SK-N-SH treated with all-trans-retinoic acid at 6 μM for 48 hours (cell line): ENCODE results near the gene VPS37C.

Source experiments
- SNAI2 ChIP-seq: fragments of 250-450 bp; sonication (Bioruptor Pico); IDR thresholded peaks from 2 replicates; pipeline ENCODE4 v1.5.0; 2020; ENCODE audit warnings: mild to moderate bottlenecking, moderate library complexity
- TCF4 ChIP-seq: fragments of 250-450 bp; sonication (Bioruptor Pico); IDR thresholded peaks from 2 replicates; pipeline ENCODE4 v1.8.0; 2021; ENCODE audit warnings: mild to moderate bottlenecking, moderate library complexity, borderline replicate concordance
- ZFP30 ChIP-seq: fragments of 450-650 bp; formaldehyde crosslinking; IDR thresholded peaks from 2 replicates; pipeline ENCODE4 v1.5.0; 2022; ENCODE audit warnings: mild to moderate bottlenecking, moderate library complexity
- TF ChIP-seq, protein P1 (sequence below): fragments of 250-450 bp; sonication (Bioruptor Pico); IDR thresholded peaks from 2 replicates; pipeline ENCODE4 v1.8.0; 2020; ENCODE audit warnings: mild to moderate bottlenecking, moderate library complexity, borderline replicate concordance

DNA sequence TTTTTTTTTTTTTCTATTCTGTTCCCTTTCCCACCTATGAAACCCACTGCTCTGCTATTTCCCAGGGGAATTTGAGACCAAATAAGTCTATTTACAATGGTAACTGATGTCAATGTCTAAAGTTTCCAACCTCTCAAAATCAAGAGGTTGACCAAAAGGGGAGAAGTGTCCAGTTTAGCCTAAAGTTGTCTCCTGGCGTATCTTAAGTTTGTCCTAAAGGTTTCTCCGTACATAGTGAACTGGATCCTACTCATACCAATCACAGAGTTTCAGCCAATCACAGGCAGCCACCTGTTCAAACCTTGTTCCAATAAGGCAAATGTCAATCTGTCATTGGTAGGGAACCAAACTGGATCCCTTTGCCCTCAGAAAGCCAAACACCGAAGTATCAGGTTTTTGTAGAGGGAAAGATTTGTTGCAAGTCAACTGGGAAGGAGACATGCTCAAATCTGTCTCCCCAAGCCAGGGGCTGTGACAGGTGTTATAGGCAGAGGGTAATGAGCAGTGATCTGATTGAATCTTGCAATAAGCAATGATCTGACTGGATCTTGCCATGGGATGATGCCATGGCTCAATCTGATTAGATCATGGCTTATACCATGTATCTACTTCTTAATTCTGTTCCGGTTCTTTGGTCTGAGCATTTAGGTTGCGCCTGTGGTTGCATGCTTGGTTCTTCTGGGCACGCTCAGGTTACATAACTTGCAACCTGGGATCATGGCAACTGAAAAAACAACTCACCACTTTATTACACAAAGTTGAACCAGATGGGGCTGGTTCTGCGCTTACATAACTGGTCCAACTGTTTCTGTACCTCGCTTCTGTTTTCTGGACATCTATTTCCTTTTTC is 1.1 kb upstream of the VPS37C start:
- TF ChIP-seq SNAI2 (CRISPR knock-in tag) (no peak), ZFP30 (CRISPR knock-in tag) (no peak), TCF4 (CRISPR knock-in tag) (no peak)
- TF ChIP-seq, protein P1, sequence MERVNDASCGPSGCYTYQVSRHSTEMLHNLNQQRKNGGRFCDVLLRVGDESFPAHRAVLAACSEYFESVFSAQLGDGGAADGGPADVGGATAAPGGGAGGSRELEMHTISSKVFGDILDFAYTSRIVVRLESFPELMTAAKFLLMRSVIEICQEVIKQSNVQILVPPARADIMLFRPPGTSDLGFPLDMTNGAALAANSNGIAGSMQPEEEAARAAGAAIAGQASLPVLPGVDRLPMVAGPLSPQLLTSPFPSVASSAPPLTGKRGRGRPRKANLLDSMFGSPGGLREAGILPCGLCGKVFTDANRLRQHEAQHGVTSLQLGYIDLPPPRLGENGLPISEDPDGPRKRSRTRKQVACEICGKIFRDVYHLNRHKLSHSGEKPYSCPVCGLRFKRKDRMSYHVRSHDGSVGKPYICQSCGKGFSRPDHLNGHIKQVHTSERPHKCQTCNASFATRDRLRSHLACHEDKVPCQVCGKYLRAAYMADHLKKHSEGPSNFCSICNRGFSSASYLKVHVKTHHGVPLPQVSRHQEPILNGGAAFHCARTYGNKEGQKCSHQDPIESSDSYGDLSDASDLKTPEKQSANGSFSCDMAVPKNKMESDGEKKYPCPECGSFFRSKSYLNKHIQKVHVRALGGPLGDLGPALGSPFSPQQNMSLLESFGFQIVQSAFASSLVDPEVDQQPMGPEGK (CRISPR knock-in tag), result no peak
